C4-2B (cell line): ENCODE measurements around the gene C1orf21.

Source experiments
- H3K27ac ChIP-seq: fragments of 450-650 bp; 2 replicates; pipeline ENCODE4 v1.5.1; 2017
- CTCF ChIP-seq: fragments of 450-650 bp; conservative IDR thresholded peaks from 2 replicates; pipeline ENCODE4 v1.5.1; 2017; ENCODE audit warnings: mild to moderate bottlenecking
- ZFX ChIP-seq: fragments of 450-650 bp; IDR thresholded peaks from 2 replicates; pipeline ENCODE4 v1.6.1; 2017

Gene C1orf21

GRCh38 chr1:184655185-184655584, 268.4 kb downstream of the C1orf21 start:
- H3K27ac ChIP-seq: no peak overlapping the region
- TF ChIP-seq CTCF (no peak), ZFX (no peak)

GRCh38 chr1:184656221-184656620, 269.4 kb downstream of the C1orf21 start:
- H3K27ac ChIP-seq: no peak overlapping the region
- TF ChIP-seq CTCF: no peak
- TF ChIP-seq ZFX: no peak

- H3K27ac ChIP-seq: no peak overlapping the region
- TF ChIP-seq ZFX: no peak
- TF ChIP-seq CTCF: no peak
Measured at GRCh38 chr1:184658055-184658454, 271.2 kb downstream of the C1orf21 start.

GRCh38 chr1:184660462-184661191, 273.8 kb downstream of the C1orf21 start:
- TF ChIP-seq CTCF (no peak), ZFX (no peak)
- H3K27ac ChIP-seq: no peak overlapping the region

- no peak overlapping the region for H3K27ac ChIP-seq
- TF ChIP-seq CTCF (no peak), ZFX (no peak)
Measured at GRCh38 chr1:184661801-184662200, 275.0 kb downstream of the C1orf21 start.

GRCh38 chr1:184664042-184664660, 277.3 kb downstream of the C1orf21 start:
- TF ChIP-seq CTCF: peak; percentile 14
- TF ChIP-seq ZFX: no peak
- H3K27ac ChIP-seq: no peak overlapping the region

- TF ChIP-seq CTCF: no peak
- no peak for TF ChIP-seq ZFX
- H3K27ac ChIP-seq: no peak overlapping the region
Measured at GRCh38 chr1:184664661-184665060, 277.8 kb downstream of the C1orf21 start.
